Islet precursor cell (in vitro differentiated cells): ENCODE results near the gene MDP1.
A peak's percentile ranks its signal among the peaks of the same experiment; 100 is the strongest.

Experiments
- DNase-seq: peaks from one replicate; pipeline ENCODE4 v3.0.0-alpha.2; 2018

MDP1 gene

DNA sequence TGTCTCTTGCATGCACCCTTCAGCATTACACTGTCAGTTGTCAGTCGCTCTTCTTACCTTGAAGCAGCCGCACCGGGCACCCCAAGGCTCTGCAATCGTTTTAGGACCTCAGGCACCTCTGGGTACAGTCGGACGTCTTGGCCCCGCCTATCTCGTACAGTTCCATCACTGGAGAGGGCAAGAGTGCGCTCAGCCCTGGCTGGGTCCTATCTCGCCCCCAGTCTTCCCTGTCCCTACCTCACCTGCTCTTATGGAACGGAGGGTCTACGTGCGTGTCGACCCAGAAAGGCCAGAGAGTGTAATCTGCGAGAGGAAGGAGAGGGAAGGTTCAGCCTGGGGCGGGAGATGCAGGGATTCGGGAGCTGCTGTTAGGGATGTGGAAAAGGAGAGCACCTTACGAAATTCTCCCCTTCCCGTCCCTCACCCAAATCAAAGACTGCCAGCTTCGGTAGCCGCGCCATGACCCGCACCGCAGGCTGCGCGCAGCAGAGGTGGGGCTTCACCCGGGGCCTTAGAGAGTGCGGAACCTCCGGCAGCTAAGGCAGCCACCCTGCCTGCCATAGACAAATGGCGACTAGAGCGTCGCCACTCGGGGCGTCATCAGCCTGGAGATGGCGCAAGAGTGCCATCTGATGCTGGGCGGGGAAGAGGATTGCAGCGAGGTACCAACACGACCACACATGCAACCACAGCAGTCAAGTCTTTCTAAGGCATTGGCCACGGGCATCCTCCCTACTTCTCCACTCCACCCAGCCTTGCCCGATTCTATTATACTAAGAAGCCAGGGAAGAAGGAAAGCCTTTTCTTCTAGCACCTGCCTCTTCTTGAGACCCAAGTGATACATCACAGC is at the start of gene MDP1:
Gene MDP1 (minus strand): TSS at position 572 of the 850 bp plus-strand sequence. CDS start 111 bp downstream, at position 461.
- peak; percentile 91 for DNase-seq

- DNase-seq: no peak
Measured at GRCh38 chr14:24264298-24264697, 48.4 kb upstream of the MDP1 start.

- DNase-seq: peak; percentile 76
Measured at GRCh38 chr14:24263848-24264247, 48.0 kb upstream of the MDP1 start.

- peak; percentile 95 for DNase-seq
Measured at GRCh38 chr14:24262821-24263733, 47.2 kb upstream of the MDP1 start, which contains the start of gene TGM1. Gene TGM1, minus strand, starts transcription at chr14:24263177. Its CDS starts 825 bp downstream, at chr14:24262352.

- DNase-seq: no peak
Measured at GRCh38 chr14:24261969-24262327, 46.1 kb upstream of the MDP1 start.

DNA sequence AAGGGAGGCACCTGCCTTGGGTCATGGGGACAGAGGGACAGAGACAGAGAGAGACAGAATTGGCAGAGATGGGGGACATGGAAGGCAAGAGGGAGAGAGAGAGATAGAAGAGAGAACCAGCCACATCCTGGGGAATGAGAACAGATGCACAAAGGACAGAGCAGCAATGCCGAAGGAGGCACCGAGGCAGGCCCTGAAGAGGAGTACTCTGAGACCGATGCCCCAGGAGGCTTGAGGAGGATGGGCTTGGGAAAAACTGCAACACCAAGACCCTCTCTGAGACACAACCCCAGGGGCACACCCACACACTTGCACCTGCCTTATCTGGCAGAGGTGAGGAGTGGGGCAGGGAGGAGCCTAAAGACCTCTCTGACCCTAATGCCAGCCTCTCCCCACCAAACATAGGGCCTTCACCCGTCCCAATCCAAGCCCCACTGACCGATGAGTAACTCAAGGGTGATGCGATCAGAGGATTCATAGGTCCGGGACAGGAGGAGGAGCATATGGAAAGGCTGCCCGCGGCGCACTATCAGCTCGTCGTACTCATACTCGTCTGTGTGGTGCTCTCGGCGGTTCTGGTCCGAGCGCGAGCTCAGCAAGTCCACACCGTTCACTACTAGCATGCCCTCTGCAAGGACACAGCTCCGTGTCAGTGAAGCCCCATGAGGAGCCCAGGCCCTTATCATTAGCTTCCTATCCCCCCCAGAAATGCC is 45.5 kb upstream of the MDP1 start:
- no peak for DNase-seq

DNA sequence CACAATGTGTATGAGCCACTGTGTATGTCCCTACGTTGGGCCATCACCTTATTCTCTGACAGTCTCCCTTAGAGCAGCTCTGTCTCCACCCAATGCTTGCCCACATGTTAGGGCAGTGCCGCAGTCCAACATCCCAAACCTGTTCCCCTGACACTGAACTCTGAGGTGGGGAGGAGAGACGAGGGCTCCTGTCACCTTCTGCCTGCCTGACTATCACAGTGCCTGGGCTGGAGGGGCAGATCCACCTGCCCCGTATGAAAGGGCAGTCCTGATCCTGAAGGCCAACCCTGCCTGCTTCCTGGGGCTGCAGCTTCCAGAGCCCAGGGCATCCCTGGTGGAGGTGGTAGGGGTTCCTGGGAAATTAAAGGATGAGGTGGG is 44.9 kb upstream of the MDP1 start:
- DNase-seq: no peak

GRCh38 chr14:24260026-24260779 is 44.3 kb upstream of the MDP1 start:
- no peak for DNase-seq

DNA sequence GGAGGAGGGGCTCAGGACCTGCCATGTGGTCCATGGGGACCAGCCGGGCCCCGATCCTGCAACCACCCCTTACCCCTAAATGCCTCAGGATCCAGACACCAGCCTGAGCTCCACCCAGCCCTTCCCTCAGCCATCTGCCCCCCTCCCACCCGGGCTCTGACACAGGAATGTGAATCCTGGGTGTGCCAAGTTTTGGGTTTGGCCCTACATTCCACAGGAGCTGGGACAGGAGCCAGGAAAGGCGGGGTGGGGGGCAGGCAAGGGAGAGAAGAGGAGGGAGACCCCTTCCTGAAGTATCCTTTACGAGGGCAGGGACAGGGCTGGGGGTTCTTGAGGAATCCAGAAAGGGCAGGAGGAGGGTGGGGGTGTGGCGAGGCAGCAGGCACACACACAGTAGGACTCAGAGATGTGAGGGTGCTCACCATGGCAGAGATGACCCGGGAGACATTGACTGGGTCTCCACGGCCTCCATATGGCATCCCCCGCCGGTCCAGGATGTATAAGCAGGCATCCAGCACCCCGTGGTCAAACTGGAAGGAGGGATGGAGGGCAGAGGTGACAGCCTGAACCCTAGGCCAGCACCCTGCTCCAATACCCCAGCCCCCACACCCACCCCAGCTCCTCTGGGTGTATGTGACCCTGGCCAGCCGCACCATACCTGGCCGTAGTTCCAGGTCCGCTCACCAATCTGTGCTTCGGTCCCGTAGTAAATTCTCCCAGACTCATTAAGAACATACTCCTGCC is 43.6 kb upstream of the MDP1 start:
- DNase-seq: no peak

GRCh38 chr14:24258548-24259265 is 42.8 kb upstream of the MDP1 start:
- DNase-seq: no peak

- DNase-seq: no peak
Measured at GRCh38 chr14:24258119-24258518, 42.3 kb upstream of the MDP1 start.

DNA sequence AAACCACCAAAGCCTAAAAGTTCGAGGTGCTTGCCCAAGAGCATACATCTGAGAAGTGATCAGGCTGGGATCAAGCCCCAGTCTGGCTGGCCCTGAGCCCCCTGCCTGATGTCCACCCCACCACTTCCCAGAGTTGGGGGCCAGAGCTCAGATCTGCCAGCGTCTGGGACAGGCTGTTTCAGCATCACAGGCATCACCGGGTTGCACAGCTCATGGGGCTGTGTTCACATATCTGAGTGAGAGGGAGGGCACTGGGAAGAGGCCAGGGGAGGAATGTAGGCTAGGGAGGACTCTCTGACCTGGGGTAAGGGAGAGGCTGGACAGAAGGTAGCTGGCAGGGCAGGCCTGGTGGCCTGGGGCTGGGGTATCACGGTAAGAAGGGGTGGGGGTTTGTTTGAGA is 41.1 kb upstream of the MDP1 start:
- no peak for DNase-seq

- DNase-seq: no peak
Measured at GRCh38 chr14:24255931-24256711, 40.3 kb upstream of the MDP1 start.

DNA sequence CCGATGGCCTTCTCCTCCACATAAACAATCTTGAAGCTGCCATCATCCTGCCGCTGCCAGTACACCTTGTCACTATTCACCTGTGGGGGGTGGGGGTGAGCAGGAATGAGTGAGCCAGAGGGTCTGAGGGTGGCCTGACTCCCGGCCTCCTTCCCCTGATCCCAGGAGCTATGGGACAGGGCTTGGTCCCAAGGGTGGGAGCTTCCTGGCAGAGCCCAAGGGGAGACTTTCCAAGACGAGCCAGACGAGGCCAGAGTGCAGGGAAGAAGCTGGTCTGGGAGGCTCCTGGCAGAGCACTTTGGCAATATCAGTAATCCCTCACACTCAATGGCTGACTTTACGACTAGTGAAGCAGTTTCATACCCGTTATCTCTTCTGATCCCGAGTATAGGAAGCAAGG is 39.6 kb upstream of the MDP1 start:
- DNase-seq: no peak

DNA sequence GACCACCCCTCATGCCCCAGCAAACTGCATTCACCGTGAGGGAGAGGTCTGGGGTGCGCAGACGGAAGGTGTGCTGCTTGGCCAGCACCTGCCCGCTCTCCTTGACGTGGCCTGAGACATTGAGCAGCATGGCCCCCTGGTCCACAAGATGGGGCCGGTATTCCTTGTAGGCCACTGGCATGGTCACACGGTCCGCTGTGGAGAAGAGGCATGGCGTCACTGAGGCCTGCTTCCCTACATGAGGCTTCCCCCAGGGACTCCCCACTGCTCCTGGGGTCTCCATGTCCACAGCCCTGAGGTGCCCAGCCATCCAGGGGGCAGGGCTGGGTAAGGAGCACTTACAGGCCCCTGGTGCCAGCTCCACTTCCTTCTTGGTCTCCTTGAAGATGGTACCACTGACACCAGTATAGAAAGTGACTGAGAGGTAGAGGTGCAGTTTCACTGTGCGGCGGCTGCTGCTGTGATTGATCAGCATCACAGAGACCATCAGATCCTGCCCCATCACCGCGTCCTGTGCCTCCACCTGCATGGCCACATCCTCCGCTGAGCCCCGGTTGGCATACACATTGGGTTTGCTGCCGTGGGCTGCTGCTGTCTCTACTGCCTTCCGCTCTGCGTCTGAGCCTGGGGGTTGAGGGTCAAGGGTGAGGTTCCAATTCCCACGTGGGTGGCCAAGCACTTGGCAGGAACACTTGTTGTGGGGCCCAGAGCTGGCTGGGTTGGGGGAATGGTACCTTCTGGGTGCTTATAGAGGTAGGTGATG is 38.9 kb upstream of the MDP1 start:
- no peak for DNase-seq

- DNase-seq: peak; percentile 26
Measured at GRCh38 chr14:24253936-24254335, 38.1 kb upstream of the MDP1 start.

GRCh38 chr14:24252289-24253124 is 36.6 kb upstream of the MDP1 start:
- no peak for DNase-seq

GRCh38 chr14:24251880-24252288 is 36.0 kb upstream of the MDP1 start:
- DNase-seq: no peak
